ENCODE results near the gene PKP2. TPM values are rescaled to one million over a fixed set of nuclear protein-coding genes. Genes with fewer than 3 reads are reported as not detected.
"Not testable (repeated sequence)": the region's sequence is repeated elsewhere in the genome, so short reads cannot be mapped to it uniquely, and the experiment has no call there.

Gene PKP2
- total RNA-seq, 4 donors from 2014 or later, result 0.62 to 3.3 (median 1.2) TPM

DNA sequence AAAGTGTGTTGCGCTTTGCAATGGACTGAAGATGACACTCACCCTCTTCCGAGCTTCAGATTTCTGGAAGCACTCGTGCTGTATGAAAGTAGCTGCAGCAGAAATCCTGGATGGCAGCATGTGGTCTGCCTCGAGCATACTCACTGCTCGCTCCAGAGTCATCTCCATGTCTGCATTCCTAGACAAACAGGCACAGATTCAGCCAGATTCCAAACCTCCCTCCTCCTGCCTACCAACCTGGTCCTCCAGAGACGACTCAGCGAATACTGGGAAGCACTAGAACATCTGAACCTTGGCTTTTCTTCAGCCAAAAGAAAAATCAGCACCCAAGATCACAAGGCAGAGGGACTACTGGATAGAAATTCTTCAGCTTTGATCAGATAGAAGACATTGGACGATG is 27.7 kb downstream of the PKP2 start:
- no peak overlapping the region for H3K27ac ChIP-seq
- no peaks in the 10 kb centered on the region for H3K27me3 ChIP-seq
- no peaks in the 10 kb centered on the region for H3K9me3 ChIP-seq
- H3K36me3 ChIP-seq, result no peaks in the 10 kb centered on the region
- ATAC-seq, result no peak
- no peaks in the 10 kb centered on the region for H3K4me1 ChIP-seq
- TF ChIP-seq POLR2A (IDR thresholded peaks at IDR 0.05) (no peak), EP300 (IDR thresholded peaks at IDR 0.05) (no peak), CTCF (IDR thresholded peaks at IDR 0.05) (no peak), POLR2AphosphoS5 (IDR thresholded peaks at IDR 0.05) (no peak)
- 80 to 90% methylated on average over 2 to 7 of the region's 8 CpGs for WGBS, 2 donors (ENCODE audit: low coverage in 1 of 2)
- no peak overlapping the region for H3K4me3 ChIP-seq

DNA sequence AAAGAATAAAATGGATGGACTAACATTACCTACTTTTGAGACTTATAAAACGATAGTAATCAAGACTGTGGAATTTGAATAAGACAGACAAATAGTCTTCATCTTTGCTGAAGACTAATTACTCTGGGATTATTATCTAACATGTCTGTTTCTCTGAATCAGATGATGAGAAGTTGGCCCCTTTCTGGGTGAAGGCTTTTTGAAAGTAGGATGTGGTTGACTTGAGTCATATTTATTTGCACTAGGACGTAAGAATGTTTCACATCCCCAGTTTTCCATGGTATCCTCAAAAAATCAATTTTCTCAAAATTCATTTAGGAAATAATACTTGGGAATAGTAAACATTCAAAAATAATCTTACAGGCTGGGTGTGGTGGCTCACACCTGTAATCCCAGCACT is 31.8 kb downstream of the PKP2 start:
- H3K27me3 ChIP-seq, result no peaks in the 10 kb centered on the region
- TF ChIP-seq POLR2AphosphoS5 (IDR thresholded peaks at IDR 0.05) (no peak), CTCF (IDR thresholded peaks at IDR 0.05) (no peak), POLR2A (IDR thresholded peaks at IDR 0.05) (no peak), EP300 (IDR thresholded peaks at IDR 0.05) (no peak)
- H3K9me3 ChIP-seq, result no peaks in the 10 kb centered on the region
- WGBS, 2 donors (ENCODE audit: low coverage in 1 of 2), result 76 to 80% methylated on average over 2 of the region's 2 CpGs
- H3K36me3 ChIP-seq, result no peaks in the 10 kb centered on the region
- ATAC-seq, result no peak
- no peak overlapping the region for H3K4me3 ChIP-seq
- H3K27ac ChIP-seq, result no peak overlapping the region
- H3K4me1 ChIP-seq, result no peaks in the 10 kb centered on the region

DNA sequence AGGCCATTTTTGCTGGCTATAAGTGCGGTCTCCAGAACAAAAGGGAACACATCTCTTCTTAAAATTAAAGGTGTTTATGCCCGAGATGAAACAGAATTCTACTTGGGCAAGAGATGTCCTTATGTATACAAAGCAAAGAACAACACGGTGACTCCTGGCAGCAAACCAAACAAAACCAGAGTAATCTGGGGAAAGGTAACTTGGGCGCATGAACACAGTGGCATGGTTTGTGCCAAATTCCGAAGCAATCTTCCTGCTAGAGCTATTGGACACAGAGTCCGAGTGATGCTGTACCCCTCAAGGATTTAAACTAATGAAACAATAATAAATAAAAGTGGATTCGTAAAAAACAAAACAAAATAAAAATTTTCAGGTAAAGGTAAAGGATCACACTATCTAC is 33.4 kb downstream of the PKP2 start:
- no peak overlapping the region for H3K27ac ChIP-seq
- H3K36me3 ChIP-seq, result no peaks in the 10 kb centered on the region
- ATAC-seq, result no peak
- 85 to 87% methylated on average over 7 of the region's 7 CpGs for WGBS, 2 donors (ENCODE audit: low coverage in 1 of 2)
- no peak overlapping the region for H3K4me3 ChIP-seq
- TF ChIP-seq CTCF (IDR thresholded peaks at IDR 0.05), result no peak
- no peak for TF ChIP-seq POLR2AphosphoS5 (IDR thresholded peaks at IDR 0.05)
- no peak for TF ChIP-seq EP300 (IDR thresholded peaks at IDR 0.05)
- TF ChIP-seq POLR2A (IDR thresholded peaks at IDR 0.05), result no peak
- no peaks in the 10 kb centered on the region for H3K27me3 ChIP-seq
- H3K9me3 ChIP-seq, result no peaks in the 10 kb centered on the region
- no peaks in the 10 kb centered on the region for H3K4me1 ChIP-seq

DNA sequence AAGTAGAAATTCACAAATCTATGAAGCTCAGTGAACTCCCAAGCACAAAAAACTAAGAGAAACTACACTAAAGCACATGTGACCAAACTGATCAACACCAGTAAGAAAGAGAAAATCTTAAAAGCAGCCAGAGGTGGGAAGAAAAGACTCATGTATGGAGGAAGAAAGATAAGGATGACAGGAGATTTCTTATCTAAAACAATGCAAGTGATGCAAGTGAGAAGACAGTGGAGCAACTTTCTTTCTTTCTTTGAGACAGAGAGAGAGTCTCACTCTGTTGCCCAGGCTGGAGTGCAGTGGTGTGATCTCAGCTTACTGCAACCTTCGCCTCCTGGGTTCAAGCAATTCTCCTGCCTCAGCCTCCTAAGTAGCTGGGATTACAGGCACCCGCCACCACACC is 34.9 kb downstream of the PKP2 start:
- not testable (repeated sequence) for H3K4me1 ChIP-seq, H3K27ac ChIP-seq, H3K4me3 ChIP-seq, H3K9me3 ChIP-seq, H3K36me3 ChIP-seq, ATAC-seq, H3K27me3 ChIP-seq
- 94 to 100% methylated on average over 1 to 2 of the region's 2 CpGs for WGBS, 2 donors (ENCODE audit: low coverage in 1 of 2)

- Histone ChIP-seq H3K9me3 (no peaks in the 10 kb centered on the region), H3K4me1 (no peaks in the 10 kb centered on the region), H3K27me3 (no peaks in the 10 kb centered on the region), H3K27ac (no peak overlapping the region), H3K36me3 (no peaks in the 10 kb centered on the region), H3K4me3 (no peak overlapping the region)
- TF ChIP-seq CTCF (IDR thresholded peaks at IDR 0.05), result no peak
- TF ChIP-seq POLR2A (IDR thresholded peaks at IDR 0.05), result no peak
- no peak for TF ChIP-seq POLR2AphosphoS5 (IDR thresholded peaks at IDR 0.05)
- TF ChIP-seq EP300 (IDR thresholded peaks at IDR 0.05), result no peak
- no peak for ATAC-seq
Observed at GRCh38 chr12:32860192-32860591, 36.4 kb downstream of the PKP2 start.

DNA sequence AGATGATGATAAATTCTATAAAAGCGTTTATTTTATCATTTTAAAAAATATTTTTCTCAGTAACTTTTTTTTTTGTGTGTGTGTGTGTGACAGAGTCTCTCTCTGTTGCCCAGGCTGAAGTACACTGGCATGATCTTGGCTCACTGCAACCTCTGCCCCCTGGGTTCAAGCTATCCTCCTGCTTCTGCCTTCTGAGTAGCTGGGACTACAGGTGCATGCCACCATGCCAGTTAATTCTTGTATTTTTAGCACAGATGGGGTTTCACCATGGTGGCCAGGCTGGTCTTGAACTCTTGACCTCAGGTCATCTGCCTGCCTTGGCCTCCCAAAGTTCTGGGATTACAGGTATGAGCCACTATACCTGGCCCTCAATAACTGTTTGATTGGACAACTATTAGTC is 37.2 kb downstream of the PKP2 start:
- 22 to 36% methylated on average over 1 of the region's 1 CpG for WGBS, 2 donors (ENCODE audit: low coverage in 1 of 2)
- H3K27me3 ChIP-seq, result no peaks in the 10 kb centered on the region
- H3K36me3 ChIP-seq, result no peaks in the 10 kb centered on the region
- H3K27ac ChIP-seq, result no peak overlapping the region
- ATAC-seq, result no peak
- no peaks in the 10 kb centered on the region for H3K4me1 ChIP-seq
- H3K9me3 ChIP-seq, result no peaks in the 10 kb centered on the region
- TF ChIP-seq CTCF (IDR thresholded peaks at IDR 0.05) (no peak), EP300 (IDR thresholded peaks at IDR 0.05) (no peak), POLR2AphosphoS5 (IDR thresholded peaks at IDR 0.05) (no peak), POLR2A (IDR thresholded peaks at IDR 0.05) (no peak)
- H3K4me3 ChIP-seq, result no peak overlapping the region
